Stimulated activated CD8-positive, alpha-beta memory T cell treated with anti-CD3 and anti-CD28 coated beads, Interleukin-15, amount 100 ng/mL, for 24 hours (primary cell): ENCODE measurements around the gene AKAP13.

Experiments used
- DNase-seq: peaks from one replicate; pipeline ENCODE4 v3.0.0-alpha.2; 2020; ENCODE audit warnings: low read depth

AKAP13 gene

DNA sequence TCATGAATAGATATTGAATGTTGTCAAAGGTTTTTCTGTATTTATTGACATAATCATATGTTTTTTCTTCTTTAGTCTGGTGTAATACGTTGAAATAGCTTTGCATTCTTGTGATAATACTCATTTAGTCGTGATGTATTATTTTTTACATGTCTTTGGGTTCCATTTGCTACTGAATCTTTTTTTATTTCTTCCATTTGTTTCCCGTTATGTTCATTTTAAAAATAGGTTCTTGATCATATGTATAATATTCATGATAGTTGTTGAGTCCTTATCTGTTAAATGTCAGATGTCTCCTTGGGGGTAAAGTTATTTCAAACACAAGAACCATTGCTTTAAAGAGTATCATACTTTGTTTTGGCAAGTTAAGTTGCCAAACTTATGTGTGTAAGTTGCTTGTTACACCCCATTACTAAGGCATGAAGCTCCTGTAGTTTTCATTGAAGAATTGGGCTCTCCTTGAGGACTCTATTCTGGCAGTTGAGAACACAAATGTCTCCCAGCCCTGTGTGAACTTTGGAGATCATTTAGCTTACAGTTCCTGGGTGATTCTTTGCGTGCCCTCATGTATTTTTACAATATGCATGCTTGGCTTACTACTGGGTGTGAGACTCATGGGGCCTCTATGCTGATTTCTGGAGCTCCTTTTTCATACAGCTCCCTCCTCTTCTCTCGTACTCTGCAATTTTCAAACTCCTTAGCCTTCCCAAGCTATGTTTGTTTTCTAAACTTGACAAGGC, 8.3 kb downstream of the AKAP13 start:
- no peak for DNase-seq

DNA sequence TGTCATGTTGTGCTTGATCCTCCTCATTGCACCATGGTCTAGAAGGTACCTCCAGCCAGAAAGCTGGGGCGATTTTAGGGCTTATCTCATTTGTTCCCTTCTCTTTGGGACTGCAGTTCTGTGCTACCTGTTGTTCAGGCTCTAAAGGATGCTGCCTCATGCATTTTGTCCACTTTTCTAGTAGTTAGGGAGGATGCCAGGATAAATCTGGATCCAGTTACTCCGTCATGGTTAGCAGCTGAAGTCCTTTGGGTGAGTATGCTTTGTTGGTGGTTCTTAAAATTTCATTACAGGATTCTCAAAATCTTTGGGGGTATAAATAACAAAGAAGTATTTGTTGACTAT, 8.9 kb downstream of the AKAP13 start:
- DNase-seq: no peak

DNA sequence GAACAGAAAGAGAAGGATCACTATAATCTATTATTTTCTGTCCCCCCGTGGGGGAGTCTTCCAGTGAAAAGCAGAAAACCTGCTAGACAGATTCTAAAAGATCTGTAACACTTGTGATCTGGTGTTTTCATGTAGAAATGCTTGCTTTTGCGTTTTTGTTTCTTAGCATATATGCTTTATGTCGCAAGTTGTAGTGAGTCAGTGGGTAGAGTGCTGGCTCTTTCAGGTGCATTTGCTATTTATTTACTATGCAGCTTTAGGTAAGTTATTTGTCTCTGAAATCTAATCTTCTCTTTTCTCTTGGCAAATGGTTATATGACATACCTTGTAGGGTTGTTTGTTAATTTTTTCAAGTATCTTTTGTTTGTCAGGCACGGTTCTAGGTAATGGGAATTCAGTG, 9.4 kb downstream of the AKAP13 start:
- no peak for DNase-seq

DNA sequence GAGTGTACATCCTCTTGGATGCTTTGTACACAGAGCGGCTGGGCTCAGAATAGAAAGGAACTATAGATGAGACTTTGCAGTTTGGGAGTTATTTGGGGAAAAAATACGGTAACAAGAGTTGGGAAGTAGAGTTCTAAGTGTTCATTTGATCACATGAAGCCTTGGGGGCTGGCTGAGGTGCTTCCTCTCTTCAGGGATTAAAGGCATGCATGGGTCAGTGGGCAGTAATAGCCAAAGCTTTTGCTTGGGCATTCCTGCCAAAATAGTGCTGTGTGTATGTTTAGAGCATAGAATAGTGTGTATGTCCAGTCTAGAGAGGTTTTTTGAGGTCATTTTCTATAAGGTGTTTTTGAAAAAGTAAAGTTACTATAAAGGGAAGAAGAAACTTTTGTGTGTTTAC, 12.8 kb downstream of the AKAP13 start:
- DNase-seq: no peak

DNA sequence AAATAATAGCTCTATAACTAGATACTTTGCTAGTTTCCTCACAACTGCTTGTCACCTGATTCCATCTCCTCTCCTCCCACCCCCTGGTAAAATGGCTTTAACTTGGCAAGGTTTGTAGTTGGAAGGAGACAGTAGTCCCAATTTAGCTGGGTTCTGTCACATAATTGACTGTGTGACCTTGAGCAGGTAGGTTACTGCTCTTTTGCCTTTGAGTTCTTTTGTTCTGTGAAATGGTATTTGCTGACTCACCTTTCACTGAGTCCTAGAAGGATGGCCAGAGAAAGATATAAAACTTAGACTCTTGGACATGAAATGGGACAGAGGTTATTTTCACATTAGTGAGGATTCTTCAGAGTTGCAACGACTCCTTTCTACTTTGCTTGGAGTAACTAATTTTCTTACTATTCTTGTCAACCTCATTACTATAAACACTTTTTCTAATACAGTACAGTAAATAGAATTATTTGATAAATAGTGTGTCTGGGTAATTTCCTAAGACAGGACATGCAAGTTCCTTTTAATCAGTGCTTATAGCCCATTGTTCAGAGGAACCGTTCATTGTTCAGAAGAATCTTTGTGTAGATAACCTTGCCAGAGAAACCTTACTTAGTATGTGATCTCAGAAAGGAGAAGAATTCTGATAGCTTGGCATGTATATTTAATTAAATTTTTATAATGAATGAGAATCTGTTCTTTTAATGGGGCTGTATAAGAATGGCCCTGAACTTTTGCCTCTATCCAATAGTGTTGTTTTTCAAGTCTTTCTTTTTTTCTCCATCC, 14.3 kb downstream of the AKAP13 start:
- DNase-seq: no peak

DNA sequence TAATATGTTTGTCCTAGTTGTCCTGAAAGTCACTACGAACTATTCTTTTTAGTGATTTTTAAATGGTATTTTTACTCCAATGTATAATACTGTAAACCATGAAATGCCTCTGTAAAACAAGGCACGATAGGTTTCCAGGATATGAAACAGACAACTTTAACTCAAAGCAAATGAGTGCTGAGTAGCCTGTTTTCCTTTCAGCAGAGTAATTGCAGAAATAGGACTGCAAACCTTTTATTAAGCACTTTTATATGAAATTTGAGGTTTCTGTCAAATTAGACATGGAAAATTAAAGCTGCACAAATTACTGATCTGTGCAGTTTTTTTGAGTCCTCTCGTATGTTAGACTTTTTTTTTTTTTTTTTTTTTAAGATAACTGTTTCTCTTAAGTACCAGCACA, 16.2 kb downstream of the AKAP13 start:
- no peak for DNase-seq

DNA sequence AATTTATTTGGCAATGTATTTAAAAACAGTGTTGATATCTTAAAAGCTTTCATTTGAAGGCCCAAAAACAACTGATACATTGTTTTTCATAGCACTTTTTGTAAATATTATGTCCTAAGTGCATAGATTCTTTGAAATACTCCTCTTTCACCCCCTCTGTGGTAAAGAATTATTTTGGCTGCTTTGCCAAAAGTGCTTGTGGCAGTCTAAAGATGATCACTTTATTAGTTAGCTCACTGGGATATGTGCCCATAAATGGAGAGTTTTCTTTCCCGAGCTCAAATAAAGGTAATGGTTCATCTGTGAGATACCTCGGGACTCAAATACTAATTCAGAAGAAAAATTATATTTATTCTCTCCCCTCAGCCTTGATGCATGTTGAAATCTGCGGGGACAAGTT, 16.7 kb downstream of the AKAP13 start:
- DNase-seq: no peak

DNA sequence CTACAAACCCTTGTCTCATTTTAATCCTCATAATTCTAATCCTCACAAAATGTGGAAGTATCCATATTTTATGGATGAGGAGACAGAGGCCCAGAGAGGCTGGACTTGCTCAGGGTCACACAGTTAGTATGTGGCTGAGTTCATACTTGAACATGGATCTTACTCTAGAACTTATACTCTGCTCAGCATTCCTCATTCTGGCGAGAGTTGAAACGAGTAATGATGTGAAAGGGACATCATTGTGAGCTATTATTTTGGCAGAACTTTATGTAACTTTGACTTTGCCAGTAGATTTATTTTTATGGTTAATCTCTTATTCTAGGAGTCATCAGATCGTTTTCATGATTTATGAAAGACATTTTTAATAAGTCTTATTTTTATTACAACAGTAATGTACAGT, 17.5 kb downstream of the AKAP13 start:
- DNase-seq: no peak

DNA sequence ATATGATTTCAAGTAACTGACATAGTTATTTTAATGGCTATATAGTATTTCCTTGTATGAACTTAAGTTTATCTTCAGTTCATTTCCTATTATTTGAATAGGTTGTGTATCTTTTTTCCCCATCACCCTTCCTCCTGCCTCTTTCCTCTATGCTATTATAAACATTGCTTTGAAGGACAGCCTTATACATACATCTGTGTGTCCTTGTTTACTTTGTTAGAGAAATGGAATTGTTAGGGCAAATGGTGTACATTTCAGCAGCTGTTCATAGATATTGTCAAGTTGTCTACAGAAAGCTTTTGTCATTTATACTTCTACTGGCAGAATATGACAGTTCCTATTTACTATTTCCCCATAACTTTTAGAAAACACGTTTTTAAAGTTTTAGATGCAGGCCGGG, 18.4 kb downstream of the AKAP13 start:
- DNase-seq: no peak

DNA sequence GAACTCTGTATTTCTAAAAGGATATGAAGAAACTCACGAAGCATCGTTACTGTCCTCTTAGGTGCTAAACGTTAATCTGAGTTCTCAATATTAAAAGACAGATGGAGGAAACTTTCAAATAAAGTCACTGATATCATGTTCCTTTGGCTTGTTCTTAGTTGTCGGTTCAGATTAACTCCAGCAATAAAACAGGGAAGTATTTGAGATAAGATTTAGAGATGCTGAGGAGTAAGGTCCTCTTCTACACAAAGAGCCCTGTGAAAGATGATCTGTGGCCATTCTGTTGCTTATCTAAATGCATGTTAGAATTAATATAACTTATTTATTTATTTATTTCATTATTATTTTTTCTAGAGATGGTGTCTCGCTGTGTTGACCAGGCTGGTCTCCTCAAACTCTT, 19.2 kb downstream of the AKAP13 start:
- DNase-seq: no peak

DNA sequence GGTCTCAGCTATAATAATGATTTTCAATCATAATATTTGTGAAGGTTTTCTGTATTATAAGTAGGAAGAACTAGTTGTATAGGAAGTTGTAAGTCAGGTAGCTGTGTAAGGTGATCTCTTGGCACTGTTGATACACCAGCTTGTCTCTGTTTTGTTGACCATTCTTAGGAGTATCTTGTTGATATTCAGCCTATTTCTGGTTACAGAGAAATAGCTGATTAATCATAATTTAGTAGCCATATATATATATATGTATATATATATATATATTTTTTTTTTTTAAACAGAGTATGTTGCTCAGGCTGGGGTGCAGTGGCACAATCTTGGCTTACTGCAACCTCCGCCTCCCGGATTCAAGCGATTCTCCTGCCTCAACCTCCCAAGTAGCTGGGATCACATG, 20.2 kb downstream of the AKAP13 start:
- DNase-seq: no peak

DNA sequence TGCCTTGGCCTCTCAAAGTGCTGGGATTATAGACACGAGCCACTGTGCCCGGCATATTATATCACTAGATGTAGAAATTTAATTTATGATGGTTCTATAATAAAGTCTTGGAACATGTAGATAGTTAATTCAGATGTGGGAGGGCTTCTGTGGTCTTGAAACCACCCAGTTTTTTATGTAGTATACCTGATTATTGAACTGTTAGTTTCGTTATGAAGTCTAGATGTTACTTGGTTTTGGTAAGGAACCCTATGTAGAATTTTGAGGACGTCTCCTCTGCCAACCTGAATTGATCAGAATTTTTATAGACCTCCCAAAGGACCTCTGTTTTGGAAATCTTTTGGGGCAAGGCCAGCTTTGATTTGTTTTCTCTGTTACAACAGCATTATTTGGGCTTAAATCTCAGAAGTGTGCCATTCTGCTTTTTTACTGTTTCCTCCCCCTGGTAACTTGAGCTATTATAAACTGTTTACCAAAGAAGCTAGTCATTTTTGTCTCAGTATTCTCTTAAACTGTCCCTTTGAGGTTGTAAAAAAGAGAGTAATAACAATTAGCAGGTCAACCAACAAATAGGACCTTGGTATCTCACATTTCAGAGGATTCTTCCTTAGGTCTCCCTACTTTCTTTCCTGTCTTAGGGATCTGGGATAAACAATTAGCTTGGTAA, 20.8 kb downstream of the AKAP13 start:
- DNase-seq: no peak

DNA sequence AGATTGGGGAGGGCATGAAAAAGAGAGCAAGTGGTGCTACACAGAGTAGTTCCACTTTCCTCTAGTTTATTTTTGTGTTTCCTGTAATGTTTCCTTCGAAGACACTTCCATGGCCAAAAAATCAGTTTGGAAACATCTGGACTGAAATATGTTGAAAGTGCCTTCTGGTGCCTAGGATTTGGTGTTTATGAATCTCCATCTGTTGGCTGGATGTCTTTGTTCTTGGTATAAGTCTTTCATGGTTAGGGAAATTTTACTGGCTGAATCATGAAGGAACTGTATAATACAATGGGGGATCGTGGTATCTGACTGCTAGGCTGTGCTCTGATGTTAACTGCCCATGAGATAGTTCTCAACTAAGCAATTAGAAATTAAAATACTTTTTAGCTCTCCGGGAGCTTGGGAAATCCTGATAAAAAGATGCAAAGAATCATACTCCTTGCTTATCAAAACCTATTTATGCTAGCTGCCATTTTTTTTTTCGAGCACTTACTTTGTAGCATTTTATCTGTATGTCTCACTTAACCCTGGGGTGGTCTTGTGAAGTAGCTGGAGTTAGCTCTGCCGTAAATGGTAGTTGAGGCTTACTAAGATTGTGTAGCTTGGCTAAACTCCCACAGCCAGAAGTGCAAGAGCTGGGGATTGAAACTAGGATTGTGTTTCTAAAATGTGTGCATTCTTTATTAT, 21.9 kb downstream of the AKAP13 start:
- no peak for DNase-seq

DNA sequence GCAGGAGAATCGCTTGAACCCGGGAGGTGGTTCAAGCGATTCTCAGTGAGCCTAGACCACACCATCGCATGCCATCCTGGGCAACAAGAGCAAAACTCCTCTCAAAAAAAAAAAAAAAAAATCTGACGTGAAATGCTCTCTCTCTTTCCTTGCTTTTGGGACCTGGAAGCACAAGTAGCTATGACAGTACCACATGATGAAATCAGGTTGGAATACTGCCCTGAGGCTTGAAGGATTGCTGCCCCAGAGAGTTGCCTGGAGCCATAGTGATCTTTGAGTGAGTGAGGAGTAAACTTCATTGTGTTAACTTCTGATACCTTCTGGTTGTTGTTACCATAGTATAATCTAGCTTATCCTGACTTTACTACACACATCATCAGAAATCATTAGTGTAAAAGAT, 23.3 kb downstream of the AKAP13 start:
- DNase-seq: no peak

DNA sequence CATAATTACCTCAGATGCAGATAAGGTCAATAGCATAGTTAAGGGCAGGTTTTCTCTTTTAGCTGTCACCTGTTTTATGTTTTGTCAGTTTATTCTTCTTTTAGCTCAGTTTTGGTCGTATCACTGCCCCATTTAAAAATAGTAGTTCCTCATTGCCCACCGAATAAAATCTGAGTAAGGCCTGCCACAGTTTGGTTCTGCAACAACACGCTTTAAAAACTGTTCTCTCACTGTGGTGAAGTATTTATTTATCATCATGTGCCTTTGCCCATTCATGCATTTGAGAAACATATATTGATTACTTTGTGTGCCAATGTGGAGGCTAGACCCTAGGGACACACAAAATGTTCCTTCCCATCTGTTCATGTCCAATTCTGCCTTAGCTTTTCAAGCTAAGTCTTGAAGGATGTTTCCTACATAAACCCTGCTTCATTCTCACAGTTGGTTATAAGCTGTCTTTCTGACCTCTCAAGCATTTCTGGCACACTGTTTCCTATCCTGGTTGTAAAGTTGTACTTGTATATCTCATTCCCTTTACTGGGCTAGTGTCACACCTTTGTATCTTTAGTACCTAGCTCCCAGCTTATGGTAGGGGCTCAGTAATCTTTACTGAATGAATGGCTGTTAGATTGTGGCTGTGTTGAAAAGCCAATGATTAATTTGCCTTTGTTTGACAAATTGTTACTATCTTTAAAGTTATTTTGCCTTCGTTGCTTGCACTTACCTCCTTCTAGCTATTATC, 23.9 kb downstream of the AKAP13 start:
- DNase-seq: no peak

DNA sequence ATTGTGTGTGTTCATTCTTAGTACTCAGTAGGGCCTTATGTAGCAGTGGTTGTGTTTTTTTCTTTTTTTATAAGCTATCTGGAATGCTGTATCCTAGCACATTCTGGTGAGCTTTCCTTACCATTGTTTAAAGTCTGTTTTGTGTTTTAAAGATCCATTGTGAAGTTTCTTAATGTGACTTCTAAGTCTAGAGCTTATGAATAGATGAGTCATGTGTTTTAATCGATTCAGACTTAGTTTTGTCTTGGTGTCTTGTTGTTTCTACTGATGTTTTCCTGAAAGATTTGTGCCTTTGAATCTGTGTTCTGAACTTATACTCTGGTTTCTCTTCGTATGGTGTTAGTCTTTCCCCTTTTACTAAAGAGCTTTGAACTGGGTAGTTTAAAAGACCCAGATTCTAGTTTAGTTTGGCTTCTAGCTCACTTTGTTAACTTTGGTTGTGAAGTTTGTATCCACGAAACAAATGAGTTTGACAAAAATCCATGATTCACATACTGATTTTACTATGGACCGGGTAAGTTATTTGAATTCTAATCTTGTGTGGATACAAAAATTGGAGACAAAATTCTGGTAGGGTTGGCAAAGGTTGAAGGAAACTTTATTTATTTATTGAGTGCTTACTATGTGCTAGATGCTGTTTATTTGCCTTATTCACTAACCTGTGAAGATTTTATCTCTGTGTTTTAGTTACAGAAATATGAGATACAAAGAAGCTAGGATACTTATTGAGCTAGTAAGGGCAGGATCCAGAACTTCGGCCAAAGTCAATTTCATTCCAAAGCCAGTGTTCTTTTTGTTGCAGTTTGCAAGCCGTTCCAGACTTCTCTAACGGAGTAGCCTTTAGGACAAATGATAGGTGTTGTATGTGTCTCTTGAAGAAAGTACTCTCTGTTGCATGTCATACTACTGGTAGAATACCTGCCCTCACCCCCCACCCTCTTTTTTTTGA, 24.8 kb downstream of the AKAP13 start:
- no peak for DNase-seq

DNA sequence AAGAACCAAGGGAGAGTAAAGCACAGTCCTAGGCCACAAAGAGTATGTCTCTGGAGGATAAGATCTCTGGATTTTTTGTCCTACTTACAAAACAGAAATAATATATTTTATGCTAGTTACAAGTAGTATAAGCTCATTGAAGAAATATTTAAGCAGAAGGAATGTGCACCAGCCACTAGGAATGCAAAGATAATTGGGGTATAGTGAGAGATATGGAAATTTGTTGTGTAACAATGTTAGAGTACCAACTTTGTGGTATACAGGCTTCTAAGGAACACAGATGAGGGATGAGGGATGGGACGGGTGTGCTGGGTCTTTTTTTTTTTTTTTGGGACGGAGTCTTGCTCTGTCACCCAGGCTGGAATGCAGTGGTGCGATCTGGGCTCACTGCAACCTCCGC, 26.5 kb downstream of the AKAP13 start:
- DNase-seq: no peak

DNA sequence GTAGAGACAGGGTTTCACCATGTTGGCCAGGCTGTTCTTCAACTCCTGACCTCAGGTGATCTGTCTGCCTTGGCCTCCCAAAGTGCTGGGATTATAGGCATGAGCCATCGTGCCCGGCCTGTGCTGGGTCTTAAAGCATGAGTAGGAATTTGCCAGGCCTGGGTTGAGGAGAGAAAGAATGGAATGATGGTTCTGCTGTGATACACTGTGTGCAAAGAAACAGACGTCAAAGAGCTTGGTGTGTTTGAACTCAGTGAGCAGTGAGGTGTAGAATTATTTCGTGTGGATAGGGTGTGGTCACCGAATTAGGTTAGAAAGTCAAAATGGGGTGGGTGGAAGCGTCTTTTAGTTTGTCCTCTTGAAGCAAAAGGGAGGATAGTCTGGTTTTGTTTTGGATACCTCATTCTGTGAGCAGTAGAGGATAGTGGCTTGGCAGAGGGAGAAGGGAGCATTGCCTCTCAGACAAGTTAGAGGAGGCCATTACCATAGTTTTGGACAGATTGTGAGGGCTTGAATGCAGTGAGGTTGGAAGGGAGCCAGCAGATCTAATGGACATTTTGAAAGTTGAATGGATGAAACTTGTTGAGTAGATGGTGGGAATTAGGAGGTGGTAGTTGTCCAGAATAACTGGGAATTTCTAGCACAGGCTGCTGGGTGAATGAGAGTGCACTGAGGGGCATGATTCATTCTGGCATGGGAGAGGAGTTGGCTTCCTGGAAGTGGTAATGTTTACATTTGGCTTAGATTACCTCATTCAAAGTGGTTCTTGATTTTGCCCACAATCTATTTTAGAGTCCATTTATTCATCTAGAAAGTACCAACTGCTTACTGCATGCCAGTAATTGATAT, 27.2 kb downstream of the AKAP13 start:
- no peak for DNase-seq

DNA sequence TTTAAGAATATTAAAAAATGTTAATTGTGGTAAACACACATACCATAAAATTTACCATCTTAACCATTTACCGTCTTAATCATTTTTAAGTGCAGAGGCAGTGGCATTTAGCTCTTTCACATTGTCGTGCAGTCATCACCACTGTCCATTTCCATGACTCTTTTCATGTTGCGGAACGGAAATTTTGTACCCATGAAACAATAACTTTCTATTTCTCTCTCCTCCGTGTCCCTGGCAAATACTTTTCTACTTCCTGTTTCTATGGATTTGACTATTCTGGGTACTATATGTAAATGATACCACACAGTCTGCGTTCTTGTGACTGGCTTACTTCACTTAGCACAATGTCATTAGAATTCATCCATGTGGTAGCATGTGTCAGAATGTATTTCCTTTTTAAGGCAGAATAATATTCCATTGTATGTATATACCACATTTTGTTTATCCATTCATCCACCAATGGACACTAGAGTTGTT, 27.9 kb downstream of the AKAP13 start:
- DNase-seq: no peak

DNA sequence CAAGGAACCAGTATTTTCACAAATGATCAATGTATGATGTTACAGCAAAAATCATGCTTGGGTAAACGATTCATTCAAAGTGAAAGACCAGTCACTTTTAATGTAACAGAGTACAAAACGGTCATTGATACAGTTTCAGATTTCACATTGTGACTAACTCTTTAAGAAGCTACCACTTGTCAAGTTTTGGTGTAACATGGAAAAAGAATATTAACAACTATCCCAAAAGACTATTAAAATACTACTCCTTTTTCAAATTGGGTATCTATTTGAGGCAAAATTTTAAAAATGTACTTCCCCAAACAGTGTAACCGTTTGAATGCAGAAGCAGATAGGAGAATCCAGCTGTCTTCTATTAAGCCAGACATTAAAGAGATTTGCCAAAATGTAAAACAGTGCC, 31.7 kb downstream of the AKAP13 start:
- DNase-seq: no peak
